Upper lobe of right lung (tissue), 1 donor: ENCODE measurements around the gene RIBC2. TPM values are rescaled to one million over a fixed set of nuclear protein-coding genes. Genes with fewer than 3 reads are reported as not detected.

Source experiments
- ATAC-seq: fragments of 200-7000 bp; cut with Tn5 transposase; one replicate; pipeline ENCODE4 v1.9.1; 2020; ENCODE audit warnings: mild to moderate bottlenecking, moderate library complexity
- DNase-seq: peaks from one replicate; pipeline ENCODE4 v3.0.0-alpha.2; 2020
- H3K27ac ChIP-seq: fragments of 200-600 bp; one replicate; pipeline ENCODE4 v1.8.0; 2022
- H3K27me3 ChIP-seq: fragments of 200-600 bp; one replicate; pipeline ENCODE4 v1.8.0; 2022; ENCODE audit warnings: mild to moderate bottlenecking
- H3K36me3 ChIP-seq: fragments of 200-600 bp; one replicate; pipeline ENCODE4 v1.8.0; 2022
- H3K4me1 ChIP-seq: fragments of 200-600 bp; one replicate; pipeline ENCODE4 v1.8.0; 2022
- H3K4me3 ChIP-seq: fragments of 200-600 bp; one replicate; pipeline ENCODE4 v1.8.0; 2022; ENCODE audit warnings: mild to moderate bottlenecking
- H3K9me3 ChIP-seq: fragments of 200-600 bp; one replicate; pipeline ENCODE4 v1.8.0; 2022
- CTCF ChIP-seq: fragments of 200-600 bp; IDR thresholded peaks from one replicate; pipeline ENCODE4 v1.8.0; 2022; ENCODE audit warnings: antibody characterized with exemption
- intact Hi-C: fragments of 100-400 bp; cut with DNase I; formaldehyde crosslinking; loops from one replicate; pipeline ENCODE4 v1.11.0; 2022
- total RNA-seq: library from RNA; stranded (reverse); fragmentation: NEBNext Ultra II Directional; extraction: Animal tissue kit (Norgen Biotek cat#: 25700); gene quantifications from one replicate; pipeline ENCODE4 v1.2.1, GENCODE V29; 2021
- donor health status: DM: no; HTN: yes; CAD: no; lungs with severe emphysema.

Gene RIBC2
- total RNA-seq, 1 donor from 2014 or later, result not detected

GRCh38 chr22:45481661-45482060 lies 68.2 kb downstream of the RIBC2 start:
- DNase-seq, result peak; percentile 13
- Histone ChIP-seq H3K4me3 (no peak overlapping the region), H3K36me3 (no peaks in the 10 kb centered on the region), H3K27me3 (no peaks in the 10 kb centered on the region), H3K4me1 (no peaks in the 10 kb centered on the region), H3K27ac (no peak overlapping the region), H3K9me3 (no peaks in the 10 kb centered on the region)
- ATAC-seq, result no peak
- intact Hi-C loops, result no loop called here
- no peak for TF ChIP-seq CTCF

Other genes with a start within 250 kb of the RIBC2 start
- 51.5 TPM for gene NUP50, start 249.8 kb upstream of the RIBC2 start, total RNA-seq
- gene KIAA0930, start 172.8 kb upstream of the RIBC2 start, total RNA-seq, result 79.5 TPM
- gene UPK3A, start 128.7 kb upstream of the RIBC2 start, total RNA-seq, result not detected
- gene FAM118A, start 103.8 kb upstream of the RIBC2 start, total RNA-seq, result 20.6 TPM
- gene SMC1B, start 94 bp upstream of the RIBC2 start, total RNA-seq, result not detected
- 272 TPM for gene FBLN1, start 89.2 kb downstream of the RIBC2 start, total RNA-seq